Stimulated activated CD4-positive, alpha-beta T cell treated with anti-CD3 and anti-CD28 coated beads, Interleukin-4, amount 100 ng/mL, for 48 hours (primary cell): ENCODE measurements around the gene ASB15.

Experiments used
- DNase-seq, 2 donors: peaks; one replicate each; pipeline ENCODE4 v3.0.0-alpha.2; 2020; ENCODE audit warnings: low read depth in 2 of 2

The ASB15 gene

DNA sequence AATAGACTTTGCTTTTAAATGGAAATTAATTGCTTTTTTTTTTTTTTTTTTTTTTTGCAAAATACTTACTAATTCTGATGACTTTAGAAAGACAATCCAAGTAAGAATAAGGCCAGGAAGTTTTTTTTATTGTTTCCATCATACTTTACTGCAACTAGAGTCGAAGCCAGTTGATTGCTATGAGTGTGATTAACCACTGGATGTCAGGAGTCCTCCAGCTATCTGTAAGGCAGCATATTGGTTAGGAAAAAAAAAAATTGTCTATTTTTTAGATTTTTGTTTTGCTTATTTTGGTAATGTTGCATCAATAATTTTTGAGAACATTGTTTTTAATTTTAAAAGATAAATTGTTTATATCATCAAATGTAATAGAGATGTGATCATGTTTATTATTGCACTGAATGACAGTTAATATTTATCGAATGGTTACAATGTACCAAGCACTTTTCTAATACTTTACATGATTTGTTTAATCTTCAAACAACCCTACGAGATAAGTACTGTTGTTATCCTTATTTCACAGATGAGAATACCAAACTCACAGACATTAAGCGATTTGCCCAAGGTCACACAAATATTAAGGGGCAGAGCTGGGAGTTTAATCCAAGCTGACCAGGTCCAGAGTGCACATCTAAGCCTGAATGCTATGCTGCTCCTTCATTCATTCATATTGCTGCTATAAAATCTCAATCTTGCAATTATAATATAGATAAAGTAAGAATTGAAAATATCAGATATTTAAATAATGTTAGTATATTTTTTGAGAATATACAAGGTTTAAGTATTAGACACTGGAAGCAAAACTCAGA is 34.1 kb downstream of the ASB15 start:
- DNase-seq, result no peak

- DNase-seq, result no peak
Measured at GRCh38 chr7:123637203-123637602, 35.6 kb downstream of the ASB15 start.

GRCh38 chr7:123637878-123638277 is 36.3 kb downstream of the ASB15 start:
- DNase-seq, result no peak

- DNase-seq, result no peak
Measured at GRCh38 chr7:123639631-123640030, 38.0 kb downstream of the ASB15 start.

DNA sequence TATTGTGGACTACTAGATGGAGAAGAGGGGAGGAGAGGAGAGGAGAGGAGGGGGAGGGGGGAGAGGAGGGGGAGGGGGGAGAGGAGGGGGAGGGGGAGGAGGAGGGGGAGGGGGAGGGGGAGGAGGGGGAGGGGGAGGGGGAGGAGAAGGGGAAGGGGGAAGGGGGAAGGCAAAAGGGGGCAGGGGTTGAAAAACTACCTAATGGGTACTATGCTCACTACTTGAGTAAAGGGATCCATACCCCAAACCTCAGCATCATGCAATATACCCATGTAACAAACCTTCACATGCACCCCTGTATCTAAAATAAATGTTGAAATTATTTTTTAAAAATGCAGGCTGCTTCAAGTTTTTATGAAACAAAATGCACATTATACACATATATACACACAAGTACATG is 39.0 kb downstream of the ASB15 start:
- DNase-seq, result no peak

- no peak for DNase-seq
Measured at GRCh38 chr7:123641901-123642300, 40.3 kb downstream of the ASB15 start.

- DNase-seq, result no peak
Measured at GRCh38 chr7:123643495-123644441, 42.1 kb downstream of the ASB15 start.

DNA sequence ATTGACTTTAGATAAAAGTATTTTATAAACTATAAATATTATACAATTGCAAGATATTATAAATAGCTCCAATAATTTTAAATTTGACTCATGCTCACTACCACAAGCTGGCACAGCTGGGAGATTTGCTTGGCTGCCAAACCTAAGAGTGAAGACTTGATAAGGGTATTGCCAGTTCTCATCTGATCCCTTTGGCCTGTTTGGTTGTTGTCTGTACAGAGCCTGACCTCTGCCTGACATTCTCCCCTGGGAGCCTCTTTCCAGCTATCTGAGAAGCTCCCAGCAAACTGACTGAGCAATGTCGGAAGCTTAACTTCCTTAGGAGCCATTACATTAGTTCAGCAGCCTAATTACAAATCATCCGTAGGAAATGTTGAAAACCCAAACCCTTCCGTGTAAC is 43.9 kb downstream of the ASB15 start:
- no peak for DNase-seq

- DNase-seq, result no peak
Measured at GRCh38 chr7:123647106-123647730, 45.6 kb downstream of the ASB15 start.

DNA sequence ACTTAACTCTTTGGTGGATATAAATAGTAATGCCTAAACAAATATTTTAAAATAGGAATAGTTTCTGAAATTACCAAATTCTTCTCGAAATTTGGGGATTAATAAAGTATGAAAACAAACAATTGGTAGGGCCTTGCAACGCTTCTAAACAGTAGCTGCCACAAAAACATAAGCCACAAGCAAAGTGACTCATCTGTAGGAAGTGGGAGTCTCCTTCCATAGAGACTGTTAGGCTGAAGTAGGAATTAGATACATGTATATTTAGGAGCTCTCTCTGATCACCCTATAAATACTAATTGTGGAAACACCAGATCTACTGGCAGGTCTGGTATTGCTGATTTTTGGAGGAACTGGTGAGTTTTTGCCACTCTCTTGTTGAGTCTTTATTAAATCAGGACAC is 48.3 kb downstream of the ASB15 start:
- DNase-seq, result no peak

DNA sequence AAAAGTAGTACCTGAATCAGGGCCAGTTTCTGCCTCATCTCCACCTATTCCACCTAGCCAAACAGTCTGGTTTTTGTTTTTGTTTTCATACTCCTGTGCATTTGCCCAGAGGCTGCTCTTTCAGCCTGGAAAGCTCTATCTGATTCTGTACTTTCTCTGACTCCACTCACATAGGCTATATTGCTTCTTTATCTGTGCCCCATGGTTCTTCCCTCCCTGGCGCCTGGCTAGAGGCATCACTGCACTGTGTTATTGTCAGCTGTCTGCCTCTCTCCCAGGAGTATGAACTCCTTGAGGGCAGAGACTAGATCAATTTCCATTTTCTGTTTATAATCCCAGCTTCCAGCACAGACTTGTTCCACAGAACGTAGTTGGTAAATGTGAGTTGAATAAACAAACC is 49.0 kb downstream of the ASB15 start:
- no peak for DNase-seq

GRCh38 chr7:123652406-123652805 is 50.8 kb downstream of the ASB15 start:
- DNase-seq, result no peak

DNA sequence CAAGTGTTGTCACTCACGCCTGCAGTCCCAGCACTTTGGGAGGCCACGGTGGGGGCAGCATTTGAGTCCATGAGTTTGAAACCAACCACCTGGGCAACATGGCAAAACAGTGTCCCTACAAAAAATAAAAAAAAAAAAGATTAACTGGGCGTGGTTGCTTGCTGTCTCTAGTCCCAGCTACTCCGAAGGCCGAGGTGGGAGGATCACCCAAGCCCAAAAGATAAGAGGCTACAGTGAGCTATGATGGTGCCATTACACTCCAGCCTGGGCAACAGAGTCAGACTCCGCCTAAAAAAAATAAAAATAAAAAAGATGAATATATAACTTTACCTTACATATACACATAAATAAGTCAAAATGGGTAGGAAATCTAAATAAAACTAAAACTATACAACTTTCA is 51.5 kb downstream of the ASB15 start:
- no peak for DNase-seq

DNA sequence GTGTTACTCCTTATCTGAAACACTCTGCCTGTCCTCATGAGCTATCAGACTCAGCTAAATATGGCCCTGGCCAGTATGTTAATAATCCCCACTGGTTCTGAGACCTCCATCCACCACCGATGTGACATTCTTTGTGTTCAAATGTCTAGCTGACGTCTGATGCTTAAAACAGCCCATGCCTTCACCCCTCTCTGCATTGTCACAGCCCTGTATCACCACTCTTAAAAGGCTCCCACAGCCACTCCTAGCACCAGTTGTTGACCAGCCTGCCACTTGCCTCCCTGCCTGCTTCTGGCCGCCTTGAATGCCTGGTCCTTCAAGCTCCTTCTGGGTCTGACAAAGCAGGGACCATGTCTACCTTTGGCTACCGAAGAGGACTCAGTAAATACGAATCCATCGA is 54.0 kb downstream of the ASB15 start, which contains the start of gene LMOD2:
Gene LMOD2, plus strand, starts transcription at position 253 of the 400 bp plus-strand sequence. Its CDS starts 98 bp downstream, at position 351.
- DNase-seq, result no peak

DNA sequence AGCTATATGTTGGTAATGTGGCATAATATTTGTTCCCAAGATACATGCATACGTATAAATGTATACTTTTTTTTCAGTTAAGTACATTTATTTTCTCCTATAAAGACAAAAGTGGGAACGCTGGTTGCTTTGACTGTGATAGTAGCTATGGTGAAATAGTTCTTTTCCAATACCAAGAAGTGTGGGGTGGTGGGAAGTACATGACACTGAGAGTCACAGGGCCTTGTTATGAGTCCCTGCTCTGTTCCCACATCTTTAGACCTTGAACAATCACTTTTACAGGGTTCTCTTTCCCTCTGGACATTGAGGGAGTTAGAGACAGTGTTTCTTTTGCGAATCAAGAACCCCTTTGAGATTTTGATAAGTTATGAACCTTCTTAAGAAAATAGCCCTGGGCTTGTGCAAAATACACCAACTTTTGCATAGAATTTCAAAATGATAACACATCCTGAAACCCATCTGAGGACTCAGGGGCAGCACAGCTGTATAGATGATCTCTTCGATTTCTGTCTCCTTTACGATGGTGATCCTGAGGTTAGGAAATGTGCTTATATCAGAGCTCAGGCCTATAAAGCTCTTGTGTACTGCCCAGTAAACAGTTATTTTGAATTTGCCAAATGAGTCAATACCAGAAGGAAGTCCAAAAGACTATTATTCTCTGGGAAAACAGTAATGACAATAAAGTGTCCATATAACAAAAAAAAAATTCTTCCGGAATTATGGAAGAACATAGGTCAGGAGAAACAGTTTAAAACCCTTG is 55.1 kb downstream of the ASB15 start:
- no peak for DNase-seq

- DNase-seq, result no peak
Measured at GRCh38 chr7:123657304-123657685, 55.7 kb downstream of the ASB15 start.

GRCh38 chr7:123658023-123658422 is 56.4 kb downstream of the ASB15 start:
- DNase-seq, result no peak

DNA sequence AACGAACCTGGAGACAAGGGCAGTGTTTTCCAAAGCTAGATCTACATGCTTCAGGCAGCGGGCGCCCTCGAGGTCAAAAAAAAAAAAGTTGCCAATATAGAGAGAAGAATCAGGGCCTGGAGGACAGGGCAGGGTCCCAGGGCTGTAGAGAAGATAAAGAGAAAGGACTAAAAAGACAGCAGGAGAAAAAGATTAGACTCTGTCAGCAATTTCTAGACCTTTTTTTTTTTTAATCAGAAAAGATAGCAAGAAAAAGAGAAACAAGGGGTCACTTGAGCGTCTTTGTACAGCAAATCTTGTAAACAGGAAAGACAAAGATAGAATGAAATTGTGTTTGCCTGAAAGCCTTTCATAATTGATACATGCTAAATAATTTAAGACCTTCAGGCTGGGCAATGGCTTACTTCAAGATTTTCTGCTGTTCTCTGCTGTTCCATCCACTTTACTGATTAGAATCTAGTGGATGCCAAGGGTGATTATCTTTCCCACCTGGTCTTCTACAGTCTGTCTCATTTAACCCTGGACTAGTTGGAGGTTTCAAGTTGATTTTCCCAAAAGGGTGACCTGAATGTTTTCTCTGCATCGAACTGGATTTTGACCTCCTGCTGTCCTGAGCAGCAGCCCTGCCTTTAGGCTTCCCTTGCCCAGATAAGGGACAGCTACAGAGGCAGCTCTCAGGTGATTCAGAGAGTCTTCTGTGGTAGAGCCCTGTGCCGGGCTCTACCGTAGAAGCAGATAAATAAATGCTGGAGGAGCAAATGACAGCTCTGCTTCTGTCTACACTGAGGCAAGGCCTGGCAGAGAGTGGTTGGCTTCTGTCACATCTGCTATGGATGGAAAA is 59.1 kb downstream of the ASB15 start:
- no peak for DNase-seq

DNA sequence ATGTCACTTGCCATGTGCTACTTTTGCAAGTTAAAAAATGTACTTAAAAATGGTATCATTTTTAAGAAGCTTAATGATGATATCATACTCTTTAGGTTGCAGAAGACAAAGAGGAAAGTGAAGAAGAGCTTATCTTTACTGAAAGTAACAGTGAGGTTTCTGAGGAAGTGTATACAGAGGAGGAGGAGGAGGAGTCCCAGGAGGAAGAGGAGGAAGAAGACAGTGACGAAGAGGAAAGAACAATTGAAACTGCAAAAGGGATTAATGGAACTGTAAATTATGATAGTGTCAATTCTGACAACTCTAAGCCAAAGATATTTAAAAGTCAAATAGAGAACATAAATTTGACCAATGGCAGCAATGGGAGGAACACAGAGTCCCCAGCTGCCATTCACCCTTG is 60.1 kb downstream of the ASB15 start:
- no peak for DNase-seq

DNA sequence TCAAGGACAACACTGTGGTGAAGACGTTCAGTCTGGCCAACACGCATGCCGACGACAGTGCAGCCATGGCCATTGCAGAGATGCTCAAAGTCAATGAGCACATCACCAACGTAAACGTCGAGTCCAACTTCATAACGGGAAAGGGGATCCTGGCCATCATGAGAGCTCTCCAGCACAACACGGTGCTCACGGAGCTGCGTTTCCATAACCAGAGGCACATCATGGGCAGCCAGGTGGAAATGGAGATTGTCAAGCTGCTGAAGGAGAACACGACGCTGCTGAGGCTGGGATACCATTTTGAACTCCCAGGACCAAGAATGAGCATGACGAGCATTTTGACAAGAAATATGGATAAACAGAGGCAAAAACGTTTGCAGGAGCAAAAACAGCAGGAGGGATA is 60.7 kb downstream of the ASB15 start:
- DNase-seq, result no peak

GRCh38 chr7:123662755-123663154 is 61.1 kb downstream of the ASB15 start:
- no peak for DNase-seq
